Measurements from ENCODE around the gene MPHOSPH10.

GRCh38 chr2:71154279-71154678 is 23.8 kb downstream of the MPHOSPH10 start:
- TF ChIP-seq, protein P1, sequence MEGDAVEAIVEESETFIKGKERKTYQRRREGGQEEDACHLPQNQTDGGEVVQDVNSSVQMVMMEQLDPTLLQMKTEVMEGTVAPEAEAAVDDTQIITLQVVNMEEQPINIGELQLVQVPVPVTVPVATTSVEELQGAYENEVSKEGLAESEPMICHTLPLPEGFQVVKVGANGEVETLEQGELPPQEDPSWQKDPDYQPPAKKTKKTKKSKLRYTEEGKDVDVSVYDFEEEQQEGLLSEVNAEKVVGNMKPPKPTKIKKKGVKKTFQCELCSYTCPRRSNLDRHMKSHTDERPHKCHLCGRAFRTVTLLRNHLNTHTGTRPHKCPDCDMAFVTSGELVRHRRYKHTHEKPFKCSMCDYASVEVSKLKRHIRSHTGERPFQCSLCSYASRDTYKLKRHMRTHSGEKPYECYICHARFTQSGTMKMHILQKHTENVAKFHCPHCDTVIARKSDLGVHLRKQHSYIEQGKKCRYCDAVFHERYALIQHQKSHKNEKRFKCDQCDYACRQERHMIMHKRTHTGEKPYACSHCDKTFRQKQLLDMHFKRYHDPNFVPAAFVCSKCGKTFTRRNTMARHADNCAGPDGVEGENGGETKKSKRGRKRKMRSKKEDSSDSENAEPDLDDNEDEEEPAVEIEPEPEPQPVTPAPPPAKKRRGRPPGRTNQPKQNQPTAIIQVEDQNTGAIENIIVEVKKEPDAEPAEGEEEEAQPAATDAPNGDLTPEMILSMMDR (conservative IDR thresholded peaks at IDR 0.05; ENCODE audit: low read length): no peak
- TF ChIP-seq EZH2phosphoT487 (IDR thresholded peaks at IDR 0.05; ENCODE audit: borderline replicate concordance): no peak
